IPS-18a (cell line): ENCODE data around the gene SIT1.
A peak's percentile ranks its signal among the peaks of the same experiment; 100 is the strongest.

Experiments
- H3K27ac ChIP-seq: one replicate; pipeline ENCODE4 v1.5.1; 2013; ENCODE audit warnings: low read length
- H3K27me3 ChIP-seq: one replicate; pipeline ENCODE4 v1.6.1; 2013; ENCODE audit warnings: mild to moderate bottlenecking, low read length; ENCODE audit not compliant: control insufficient read depth, insufficient read depth
- H3K36me3 ChIP-seq: one replicate; pipeline ENCODE4 v1.6.1; 2013; ENCODE audit warnings: low read depth, low read length; ENCODE audit not compliant: control insufficient read depth
- H3K4me1 ChIP-seq: one replicate; pipeline ENCODE4 v1.6.1; 2013; ENCODE audit warnings: low read depth, low read length; ENCODE audit not compliant: control insufficient read depth
- H3K4me3 ChIP-seq: one replicate; pipeline ENCODE4 v1.5.1; 2013; ENCODE audit warnings: low read length
- H3K9ac ChIP-seq: one replicate; pipeline ENCODE4 v1.6.1; 2013; ENCODE audit warnings: mild to moderate bottlenecking, low read length, moderate library complexity
- H3K9me3 ChIP-seq: one replicate; pipeline ENCODE4 v1.6.1; 2013; ENCODE audit warnings: low read depth, low read length; ENCODE audit not compliant: control insufficient read depth

Gene SIT1

GRCh38 chr9:35680331-35681105 lies 29.8 kb upstream of the SIT1 start:
- H3K9me3 ChIP-seq: no peaks in the 10 kb centered on the region
- no peak overlapping the region for H3K27ac ChIP-seq
- peaks cover 8% of the 10 kb centered on the region for H3K27me3 ChIP-seq
- peaks cover 11% of the 10 kb centered on the region for H3K4me1 ChIP-seq
- H3K36me3 ChIP-seq: peaks cover 36% of the 10 kb centered on the region
- H3K9ac ChIP-seq: no peak overlapping the region
- no peak overlapping the region for H3K4me3 ChIP-seq

GRCh38 chr9:35679766-35680330 lies 29.1 kb upstream of the SIT1 start:
- no peak overlapping the region for H3K9ac ChIP-seq
- peaks cover 11% of the 10 kb centered on the region for H3K4me1 ChIP-seq
- no peak overlapping the region for H3K4me3 ChIP-seq
- peaks cover 29% of the 10 kb centered on the region for H3K36me3 ChIP-seq
- H3K27ac ChIP-seq: no peak overlapping the region
- no peaks in the 10 kb centered on the region for H3K9me3 ChIP-seq
- peaks cover 10% of the 10 kb centered on the region for H3K27me3 ChIP-seq

- no peak overlapping the region for H3K9ac ChIP-seq
These were observed 28.4 kb upstream of the SIT1 start for GRCh38 chr9:35679091-35679490.

GRCh38 chr9:35675732-35676392 lies 25.1 kb upstream of the SIT1 start:
- H3K4me1 ChIP-seq: peaks cover 8% of the 10 kb centered on the region
- peak overlapping the region; percentile 72 for H3K4me3 ChIP-seq
- H3K27ac ChIP-seq: no peak overlapping the region
- H3K9me3 ChIP-seq: no peaks in the 10 kb centered on the region
- no peaks in the 10 kb centered on the region for H3K36me3 ChIP-seq
- H3K27me3 ChIP-seq: peaks cover 15% of the 10 kb centered on the region
- H3K9ac ChIP-seq: peak overlapping the region; percentile 63

More at GRCh38 chr9:35679091-35679490, 28.4 kb upstream of the SIT1 start:
- no peaks in the 10 kb centered on the region for H3K9me3 ChIP-seq
- peaks cover 22% of the 10 kb centered on the region for H3K36me3 ChIP-seq
- no peak overlapping the region for H3K4me3 ChIP-seq
- peaks cover 11% of the 10 kb centered on the region for H3K4me1 ChIP-seq
- no peak overlapping the region for H3K27ac ChIP-seq
- peaks cover 15% of the 10 kb centered on the region for H3K27me3 ChIP-seq

GRCh38 chr9:35675204-35675603 lies 24.5 kb upstream of the SIT1 start:
- no peak overlapping the region for H3K27ac ChIP-seq
- H3K9me3 ChIP-seq: no peaks in the 10 kb centered on the region
- peaks cover 15% of the 10 kb centered on the region for H3K27me3 ChIP-seq
- peaks cover 8% of the 10 kb centered on the region for H3K4me1 ChIP-seq
- H3K4me3 ChIP-seq: peak overlapping the region; percentile 72
- peak overlapping the region; percentile 63 for H3K9ac ChIP-seq
- no peaks in the 10 kb centered on the region for H3K36me3 ChIP-seq

- peaks cover 15% of the 10 kb centered on the region for H3K27me3 ChIP-seq
- H3K9ac ChIP-seq: no peak overlapping the region
- H3K4me1 ChIP-seq: peaks cover 5% of the 10 kb centered on the region
- H3K4me3 ChIP-seq: no peak overlapping the region
- H3K9me3 ChIP-seq: no peaks in the 10 kb centered on the region
- no peaks in the 10 kb centered on the region for H3K36me3 ChIP-seq
- H3K27ac ChIP-seq: no peak overlapping the region
These were observed 23.3 kb upstream of the SIT1 start for GRCh38 chr9:35674025-35674361.

GRCh38 chr9:35673132-35674024 lies 22.6 kb upstream of the SIT1 start, which contains the start of gene CA9:
CA9 (plus strand) TSS chr9:35673928; CDS start chr9:35673960, 32 bp downstream.
- no peak within 1 kb of the TSS for H3K4me3 ChIP-seq
- no peak within 1 kb of the TSS for H3K9ac ChIP-seq

GRCh38 chr9:35669331-35670145 lies 18.8 kb upstream of the SIT1 start:
- H3K36me3 ChIP-seq: no peaks in the 10 kb centered on the region
- no peak overlapping the region for H3K9ac ChIP-seq
- H3K27me3 ChIP-seq: peaks cover 2% of the 10 kb centered on the region
- H3K27ac ChIP-seq: no peak overlapping the region
- peaks cover 4% of the 10 kb centered on the region for H3K4me1 ChIP-seq
- no peaks in the 10 kb centered on the region for H3K9me3 ChIP-seq
- no peak overlapping the region for H3K4me3 ChIP-seq

More at GRCh38 chr9:35673132-35674024, 22.6 kb upstream of the SIT1 start, which contains the start of gene CA9:
- H3K27me3 ChIP-seq: peaks cover 15% of the 10 kb centered on the region
- H3K4me1 ChIP-seq: peaks cover 5% of the 10 kb centered on the region
- H3K36me3 ChIP-seq: no peaks in the 10 kb centered on the region
- H3K27ac ChIP-seq: no peak within 1 kb of the TSS
- H3K9me3 ChIP-seq: no peaks in the 10 kb centered on the region

- Histone ChIP-seq H3K9me3 (no peaks in the 10 kb centered on the region), H3K4me3 (no peak overlapping the region), H3K36me3 (peaks cover 4% of the 10 kb centered on the region), H3K27ac (no peak overlapping the region), H3K27me3 (no peaks in the 10 kb centered on the region), H3K9ac (no peak overlapping the region), H3K4me1 (peaks cover 10% of the 10 kb centered on the region)
These were observed 17.2 kb upstream of the SIT1 start for GRCh38 chr9:35667939-35668338.

- Histone ChIP-seq H3K4me1 (peaks cover 10% of the 10 kb centered on the region), H3K27ac (no peak overlapping the region), H3K4me3 (no peak overlapping the region), H3K36me3 (peaks cover 18% of the 10 kb centered on the region), H3K9me3 (no peaks in the 10 kb centered on the region), H3K9ac (no peak overlapping the region), H3K27me3 (no peaks in the 10 kb centered on the region)
These were observed 15.8 kb upstream of the SIT1 start for GRCh38 chr9:35666549-35666948.
